H1 (cell line): ENCODE data around the gene BICD1. TPM values are rescaled to one million over a fixed set of nuclear protein-coding genes. Genes with fewer than 3 reads are reported as not detected.

Experiments used
- CTCF ChIA-PET: fragments of 300-600 bp; sonication (Branson Sonifier 250); formaldehyde crosslinking; loops from one replicate; lab custom pipeline; 2021; ENCODE audit not compliant: partially characterized antibody; lab: Charles Lee
- POLR2A ChIA-PET: fragments of 300-600 bp; sonication (Branson Sonifier 250); formaldehyde crosslinking; loops from one replicate; lab custom pipeline; 2021; ENCODE audit warnings: inconsistent platforms; ENCODE audit not compliant: partially characterized antibody; lab: Charles Lee
- DNase-seq, 2 experiments: peaks; one replicate each; pipeline versions ENCODE4 v3.0.0 to v3.0.0-alpha.2; 2010 to 2022; ENCODE audit warnings: low spot score in 2 of 2, low read depth in 1 of 2, mixed read lengths in 1 of 2
- FAIRE-seq: peaks from 2 replicates; lab custom pipeline; 2011; peaks lifted over from hg19 to GRCh38; lab: Jason Lieb, UNC
- H2AFZ ChIP-seq: 2 replicates; pipeline ENCODE4 v1.8.1; 2012; ENCODE audit warnings: low read length, inconsistent platforms
- H2AK5ac ChIP-seq: 2 replicates; pipeline ENCODE4 v1.6.1; 2013; ENCODE audit warnings: low read depth, low read length
- H2BK120ac ChIP-seq: replicated peaks from 2 replicates; pipeline ENCODE3; 2013; ENCODE audit warnings: low read depth, low read length, inconsistent platforms
- H2BK12ac ChIP-seq: 2 replicates; pipeline ENCODE4 v1.6.1; 2013; ENCODE audit warnings: low read depth, low read length
- H2BK15ac ChIP-seq: 2 replicates; pipeline ENCODE4 v1.6.1; 2013; ENCODE audit warnings: low read length
- H2BK20ac ChIP-seq: 2 replicates; pipeline ENCODE4 v1.6.1; 2013; ENCODE audit warnings: low read length
- H2BK5ac ChIP-seq: 2 replicates; pipeline ENCODE4 v1.6.1; 2013; ENCODE audit warnings: low read depth, low read length
- H3K14ac ChIP-seq: 2 replicates; pipeline ENCODE4 v1.6.1; 2013; ENCODE audit warnings: inconsistent platforms; ENCODE audit not compliant: insufficient read length
- H3K18ac ChIP-seq: 2 replicates; pipeline ENCODE4 v1.6.1; 2013; ENCODE audit warnings: low read length; ENCODE audit errors: extremely low read depth
- H3K23ac ChIP-seq: 2 replicates; pipeline ENCODE4 v1.6.1; 2013; ENCODE audit warnings: inconsistent platforms; ENCODE audit not compliant: insufficient read length
- H3K23me2 ChIP-seq: 2 replicates; pipeline ENCODE4 v1.6.1; 2013; ENCODE audit warnings: low read depth, low read length
- H3K27ac ChIP-seq: 2 replicates; pipeline ENCODE4 v1.6.1; 2011; ENCODE audit warnings: low read depth, low read length, inconsistent platforms
- H3K27me3 ChIP-seq, 4 experiments: replicated peaks in 1 of 4; 1 replicate in 1 of 4; 2 replicates in 3 of 4; pipeline versions ENCODE4 v1.6.1 to v1.8.1; 2011 to 2013; ENCODE audit warnings: low read length in 3 of 4, mild to moderate bottlenecking in 3 of 4, inconsistent platforms in 2 of 4, mixed read lengths in 2 of 4, moderate library complexity in 1 of 4; ENCODE audit not compliant: control insufficient read depth in 3 of 4, insufficient read depth in 3 of 4; ENCODE audit errors: extremely low read depth in 1 of 4
- H3K36me3 ChIP-seq, 4 experiments: 2 replicates each; pipeline versions ENCODE4 v1.6.1 to v1.8.1; 2011 to 2013; ENCODE audit warnings: mild to moderate bottlenecking in 4 of 4, low read length in 3 of 4, moderate library complexity in 2 of 4, control low read depth in 1 of 4, inconsistent platforms in 1 of 4; ENCODE audit not compliant: insufficient read depth in 4 of 4, control insufficient read depth in 2 of 4
- H3K4ac ChIP-seq: replicated peaks from 2 replicates; pipeline ENCODE3; 2013; ENCODE audit warnings: low read length, low read depth, mixed read lengths, inconsistent platforms; ENCODE audit not compliant: insufficient read length
- H3K4me1 ChIP-seq, 4 experiments: replicated peaks in 1 of 4; 1 replicate in 1 of 4; 2 replicates in 3 of 4; pipeline versions ENCODE4 v1.6.1 to v1.8.1; 2011 to 2013; ENCODE audit warnings: low read length in 3 of 4, inconsistent platforms in 2 of 4, mixed read lengths in 1 of 4; ENCODE audit not compliant: insufficient read depth in 4 of 4, control insufficient read depth in 3 of 4
- H3K4me2 ChIP-seq, 2 experiments: 2 replicates each; pipeline versions ENCODE4 v1.6.1 to v1.8.1; 2011 to 2013; ENCODE audit warnings: low read depth in 2 of 2, low read length in 2 of 2, control low read depth in 1 of 2, inconsistent platforms in 1 of 2, mild to moderate bottlenecking in 1 of 2; ENCODE audit not compliant: insufficient read depth in 1 of 2
- H3K4me3 ChIP-seq, 4 experiments: fragments of 200-600, 300-600 bp in 1 of 4; sonication (generic), shearing (Covaris generic), sonication (Bioruptor Twin) in 1 of 4; 2 replicates each; pipeline versions ENCODE4 v1.5.1 to v1.8.1; 2011 to 2016; ENCODE audit warnings: low read length in 4 of 4, low read depth in 3 of 4, control low read depth in 2 of 4, inconsistent platforms in 2 of 4, mild to moderate bottlenecking in 2 of 4, mixed read lengths in 1 of 4, moderate library complexity in 1 of 4; ENCODE audit not compliant: insufficient read depth in 2 of 4; ENCODE audit errors: extremely low read depth in 1 of 4
- H3K56ac ChIP-seq: replicated peaks from 2 replicates; pipeline ENCODE3; 2013; ENCODE audit warnings: low read depth, mild to moderate bottlenecking, mixed read lengths, low read length, inconsistent platforms; ENCODE audit not compliant: insufficient read length
- H3K79me1 ChIP-seq: 2 replicates; pipeline ENCODE4 v1.6.1; 2013; ENCODE audit warnings: low read depth, low read length, control low read depth
- H3K79me2 ChIP-seq, 2 experiments: 2 replicates each; pipeline versions ENCODE4 v1.6.1 to v1.8.1; 2012 to 2013; ENCODE audit warnings: low read length in 2 of 2, mild to moderate bottlenecking in 2 of 2, inconsistent platforms in 1 of 2; ENCODE audit not compliant: insufficient read depth in 2 of 2, control insufficient read depth in 1 of 2
- H3K9ac ChIP-seq, 4 experiments: replicated peaks in 1 of 4; 1 replicate in 1 of 4; 2 replicates in 3 of 4; pipeline versions ENCODE4 v1.6.1 to v1.8.1; 2011 to 2013; ENCODE audit warnings: low read depth in 3 of 4, low read length in 3 of 4, control low read depth in 2 of 4, mild to moderate bottlenecking in 2 of 4, moderate library complexity in 2 of 4, inconsistent platforms in 1 of 4; ENCODE audit errors: extremely low read depth in 1 of 4
- H3K9me3 ChIP-seq, 2 experiments: 2 replicates each; pipeline versions ENCODE4 v1.6.1 to v1.8.1; 2012 to 2013; ENCODE audit warnings: mild to moderate bottlenecking in 2 of 2, moderate library complexity in 2 of 2, control low read depth in 1 of 2, inconsistent platforms in 1 of 2, low read depth in 1 of 2, low read length in 1 of 2, mixed read lengths in 1 of 2; ENCODE audit not compliant: insufficient read depth in 2 of 2
- H4K20me1 ChIP-seq, 2 experiments: replicated peaks in 1 of 2; 2 replicates each; pipeline versions ENCODE3 to v1.8.1; 2011 to 2013; ENCODE audit warnings: inconsistent platforms in 2 of 2, low read length in 2 of 2, mild to moderate bottlenecking in 1 of 2; ENCODE audit not compliant: insufficient read depth in 2 of 2, control insufficient read depth in 1 of 2
- H4K5ac ChIP-seq: 2 replicates; pipeline ENCODE4 v1.6.1; 2013; ENCODE audit warnings: low read length, low read depth, mixed read lengths, inconsistent platforms; ENCODE audit not compliant: insufficient read length
- H4K8ac ChIP-seq: 2 replicates; pipeline ENCODE4 v1.8.0; 2013; ENCODE audit warnings: mild to moderate bottlenecking, moderate library complexity, low read length, inconsistent platforms; ENCODE audit not compliant: insufficient read depth; ENCODE audit errors: extremely low read depth
- H4K91ac ChIP-seq: replicated peaks from 2 replicates; pipeline ENCODE3; 2013; ENCODE audit warnings: low read length, mixed read lengths, inconsistent platforms; ENCODE audit not compliant: insufficient read length
- CREB1 ChIP-seq: IDR thresholded peaks from 2 replicates; pipeline ENCODE4 v1.6.1; 2012; ENCODE audit warnings: inconsistent platforms
- EP300 ChIP-seq, 2 experiments: IDR thresholded peaks; 1 replicate in 1 of 2; 2 replicates in 1 of 2; pipeline ENCODE4 v1.6.1; 2011 to 2012; ENCODE audit warnings: low read depth in 2 of 2, low read length in 2 of 2, mild to moderate bottlenecking in 2 of 2, borderline replicate concordance in 1 of 2, inconsistent platforms in 1 of 2, moderate library complexity in 1 of 2
- NRF1 ChIP-seq: IDR thresholded peaks from 2 replicates; pipeline ENCODE4 v1.6.1; 2011; ENCODE audit warnings: mild to moderate bottlenecking, low read depth, low read length, improper control_type of control experiment
- RFX5 ChIP-seq: IDR thresholded peaks from 2 replicates; pipeline ENCODE4 v1.6.1; 2011; ENCODE audit warnings: low read depth, low read length, improper control_type of control experiment, borderline replicate concordance
- WGBS, 2 experiments: shearing (Covaris generic) in 1 of 2; methylation state at CpG; one replicate each; pipeline versions ENCODE4 v1.1.6 to v1.1.7; 2013 to 2015; ENCODE audit warnings: low lambda C conversion rate in 2 of 2, mixed read lengths in 2 of 2, inconsistent platforms in 1 of 2, low coverage in 1 of 2, missing lambda C conversion rate in 1 of 2; ENCODE audit not compliant: insufficient replicate concordance in 2 of 2, insufficient coverage in 1 of 2, insufficient read length in 1 of 2; ENCODE audit errors: extremely low coverage in 1 of 2, missing lambda C conversion rate in 1 of 2; 5-methylcytosine and 5-hydroxymethylcytosine counted together
- polyA plus RNA-seq, 7 experiments: library from polyadenylated mRNA; depleted of rRNA in 3 of 7; stranded (reverse) in 5 of 7; unstranded in 2 of 7; fragments of >200 nt in 5 of 7; fragments of 200-250 nt in 2 of 7; gene quantifications; 1 replicate in 5 of 7; 2 replicates in 1 of 7; 4 replicates in 1 of 7; pipeline versions ENCODE4 v1.2.1 to v1.2.3, GENCODE V29; 2011 to 2013; ENCODE audit warnings: missing spikeins in 2 of 7, mixed read lengths in 2 of 7
- total RNA-seq: library from RNA; stranded (reverse); fragmentation: NEBNext Ultra II Directional; extraction: Animal tissue kit (Norgen Biotek cat#: 25700); gene quantifications from 2 replicates; pipeline ENCODE4 v1.2.1, GENCODE V29; 2021
- TF ChIP-seq, protein P1 (sequence below): IDR thresholded peaks from 2 replicates; pipeline ENCODE4 v1.6.1; 2012; ENCODE audit warnings: inconsistent platforms

The BICD1 gene
- total and polyA plus RNA-seq, 2 of the 8 experiments (the other 6 are each of a cell fraction or from before 2014, with no cell fraction given): 34.1 to 58.4 TPM

DNA sequence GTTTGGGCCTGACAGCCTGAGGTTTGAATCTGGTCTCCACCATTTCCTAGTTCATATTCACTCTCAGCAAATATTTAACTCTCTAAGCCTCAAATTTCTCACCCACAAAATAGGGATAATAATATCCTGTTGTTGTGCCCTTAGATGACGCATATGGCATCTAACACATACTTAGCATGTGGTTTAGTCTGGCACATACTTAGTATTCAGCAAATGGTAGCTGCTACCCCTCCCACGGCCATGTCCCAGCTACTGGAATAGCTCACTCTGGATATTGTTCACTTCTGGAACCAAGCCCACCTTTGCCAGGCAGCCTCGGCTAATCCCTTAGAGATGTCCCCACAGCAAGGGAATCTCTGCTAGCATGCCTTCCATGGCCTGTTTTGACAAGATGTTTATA is 53.3 kb downstream of the BICD1 start:
- no peak overlapping the region for H3K27ac ChIP-seq
- FAIRE-seq: no peak
- H3K79me2 ChIP-seq: peaks cover 0 to 46% of the 10 kb centered on the region in 2 experiments; a peak in 2 of 4 replicates
- peaks cover 7% of the 10 kb centered on the region; the same call in 1 of the 2 replicates for H3K79me1 ChIP-seq
- H3K56ac ChIP-seq: no peak overlapping the region
- no peak overlapping the region for H3K9ac ChIP-seq
- no peak overlapping the region for H3K4ac ChIP-seq
- TF ChIP-seq NRF1 (no peak), RFX5 (no peak), EP300 (IDR thresholded peaks at IDR 0.05; ENCODE audit: borderline replicate concordance in 1 of 2, low read depth in 2 of 2, low read length in 2 of 2) (no peak), CREB1 (no peak)
- TF ChIP-seq, protein P1, sequence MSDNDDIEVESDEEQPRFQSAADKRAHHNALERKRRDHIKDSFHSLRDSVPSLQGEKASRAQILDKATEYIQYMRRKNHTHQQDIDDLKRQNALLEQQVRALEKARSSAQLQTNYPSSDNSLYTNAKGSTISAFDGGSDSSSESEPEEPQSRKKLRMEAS: no peak
- no peak overlapping the region for H4K5ac ChIP-seq
- ChIA-PET CTCF (interaction anchor here (0.7 kb wide), 1 partner anchor 266 kb away, joined by 4 read pairs; no protein-coding TSS in a partner anchor), POLR2A (interaction anchor here (1.0 to 2.7 kb wide), 4 partner anchors 9 to 39 kb away, joined by 3 to 10 read pairs (median 4); no protein-coding TSS in a partner anchor)
- peaks cover 0 to 9% (median 5%) of the 10 kb centered on the region in 4 experiments; a peak in 6 of 7 replicates for H3K4me1 ChIP-seq
- H3K4me3 ChIP-seq: no peak overlapping the region
- no peak overlapping the region for H4K8ac ChIP-seq
- no peaks in the 10 kb centered on the region for H3K23me2 ChIP-seq
- H2BK120ac ChIP-seq: no peak overlapping the region
- no peak overlapping the region for H3K18ac ChIP-seq
- no peak overlapping the region for H3K14ac ChIP-seq
- DNase-seq: no peak
- no peak overlapping the region for H3K4me2 ChIP-seq
- H2AK5ac ChIP-seq: no peak overlapping the region
- no peaks in the 10 kb centered on the region for H3K27me3 ChIP-seq
- peaks cover 0 to 6% (median 0%) of the 10 kb centered on the region in 4 experiments; a peak in 3 of 8 replicates for H3K36me3 ChIP-seq
- H2AFZ ChIP-seq: no peak overlapping the region
- no peak overlapping the region for H3K23ac ChIP-seq
- WGBS, 2 experiments: 92% methylated on average over 3 of the region's 3 CpGs; no CpG with 5 or more reads in 1 of the 2 experiments
- H2BK15ac ChIP-seq: no peak overlapping the region
- no peaks in the 10 kb centered on the region for H3K9me3 ChIP-seq
- H4K20me1 ChIP-seq: peaks cover 0 to 4% of the 10 kb centered on the region in 2 experiments
- no peak overlapping the region for H4K91ac ChIP-seq
- H2BK20ac ChIP-seq: no peak overlapping the region
- no peak overlapping the region for H2BK12ac ChIP-seq
- H2BK5ac ChIP-seq: no peak overlapping the region
